ENCODE measurements around the gene TUBGCP3. TPM values are rescaled to one million over a fixed set of nuclear protein-coding genes. Genes with fewer than 3 reads are reported as not detected.

TUBGCP3 gene
- total and polyA plus RNA-seq, 2 donors: 16.3 TPM

DNA sequence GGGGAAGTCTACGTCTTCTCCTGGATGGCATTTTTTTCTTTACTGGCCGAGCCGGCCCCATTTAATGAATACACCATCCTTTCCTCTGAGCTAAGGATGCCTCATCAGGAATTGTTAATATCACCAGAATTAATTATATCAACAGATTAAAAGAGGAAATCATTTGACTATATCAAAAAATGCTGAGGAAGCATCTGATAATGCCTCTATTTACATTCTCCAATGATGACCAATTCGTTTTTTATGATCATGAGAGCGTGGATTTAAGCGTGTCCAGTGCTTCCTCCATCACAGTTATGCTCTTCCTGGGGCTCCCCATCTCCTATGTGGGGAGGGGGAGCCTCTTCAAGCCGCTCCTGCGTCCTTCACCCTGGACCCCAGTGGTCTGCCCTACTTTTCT is 58.7 kb downstream of the TUBGCP3 start:
- Histone ChIP-seq H3K27me3 (ENCODE audit: control insufficient read depth in 2 of 2, insufficient read depth in 1 of 2, low read length in 1 of 2) (no peaks in the 10 kb centered on the region), H3K9me3 (ENCODE audit: control insufficient read depth in 2 of 2, insufficient read depth in 1 of 2, low read length in 1 of 2) (no peaks in the 10 kb centered on the region), H3K36me3 (ENCODE audit: control insufficient read depth in 2 of 2, insufficient read depth in 2 of 2, low read length in 1 of 2) (peaks cover 7 to 21% of the 10 kb centered on the region in 2 donors), H3K4me1 (ENCODE audit: control insufficient read depth in 2 of 2, insufficient read depth in 2 of 2, low read length in 2 of 2) (peaks cover 3 to 5% of the 10 kb centered on the region in 2 donors), H3K4me3 (ENCODE audit: low read length in 2 of 2) (no peak overlapping the region), H3K27ac (ENCODE audit: low read depth in 1 of 2, low read length in 1 of 2) (no peak overlapping the region)
- 91% methylated on average over 8 of the region's 8 CpGs for WGBS
- DNase-seq (ENCODE audit: low read depth in 6 of 9, low spot score in 9 of 9): no peak

DNA sequence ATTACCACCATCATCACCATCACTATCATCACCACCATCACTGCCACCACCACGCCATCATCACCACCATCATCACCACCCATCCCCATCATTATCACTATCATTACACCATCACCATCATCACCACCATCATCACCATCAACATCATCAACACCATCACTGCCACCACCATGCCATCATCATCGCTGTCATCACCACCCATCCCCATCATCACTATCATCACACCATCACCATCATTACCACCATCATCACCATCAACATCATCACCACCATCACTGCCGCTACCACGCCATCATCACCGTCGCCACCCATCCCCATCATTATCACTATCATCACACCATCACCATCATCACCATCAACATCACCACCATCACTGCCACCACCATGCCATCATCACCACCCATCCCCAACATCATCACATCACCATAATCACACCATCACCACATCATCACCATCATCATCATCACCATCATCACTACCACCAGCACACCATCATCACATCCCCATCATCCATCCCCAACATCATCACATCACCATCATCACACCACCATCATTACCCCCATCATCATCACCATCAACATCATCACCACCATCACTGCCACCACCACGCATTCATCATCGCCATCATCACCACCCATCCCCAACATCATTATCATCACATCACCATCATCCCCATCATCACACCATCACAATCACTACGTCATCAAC is 61.7 kb downstream of the TUBGCP3 start:
- Histone ChIP-seq H3K4me3 (ENCODE audit: low read length in 2 of 2) (no peak overlapping the region), H3K27me3 (ENCODE audit: control insufficient read depth in 2 of 2, insufficient read depth in 1 of 2, low read length in 1 of 2) (no peaks in the 10 kb centered on the region), H3K4me1 (ENCODE audit: control insufficient read depth in 2 of 2, insufficient read depth in 2 of 2, low read length in 2 of 2) (no peaks in the 10 kb centered on the region), H3K36me3 (ENCODE audit: control insufficient read depth in 2 of 2, insufficient read depth in 2 of 2, low read length in 1 of 2) (peaks cover 21 to 40% of the 10 kb centered on the region in 2 donors), H3K9me3 (ENCODE audit: control insufficient read depth in 2 of 2, insufficient read depth in 1 of 2, low read length in 1 of 2) (no peaks in the 10 kb centered on the region), H3K27ac (ENCODE audit: low read depth in 1 of 2, low read length in 1 of 2) (no peak overlapping the region)
- no peak for DNase-seq (ENCODE audit: low read depth in 6 of 9, low spot score in 9 of 9)
- WGBS: 98% methylated on average over 9 of the region's 9 CpGs

- H3K4me3 ChIP-seq (ENCODE audit: low read length in 2 of 2): no peak overlapping the region
- H3K4me1 ChIP-seq (ENCODE audit: control insufficient read depth in 2 of 2, insufficient read depth in 2 of 2, low read length in 2 of 2): no peaks in the 10 kb centered on the region
- peaks cover 25 to 44% of the 10 kb centered on the region in 2 donors for H3K36me3 ChIP-seq (ENCODE audit: control insufficient read depth in 2 of 2, insufficient read depth in 2 of 2, low read length in 1 of 2)
- no peaks in the 10 kb centered on the region for H3K27me3 ChIP-seq (ENCODE audit: control insufficient read depth in 2 of 2, insufficient read depth in 1 of 2, low read length in 1 of 2)
- no peak for DNase-seq (ENCODE audit: low read depth in 6 of 9, low spot score in 9 of 9)
- 98% methylated on average over 7 of the region's 7 CpGs for WGBS
- H3K27ac ChIP-seq (ENCODE audit: low read depth in 1 of 2, low read length in 1 of 2): no peak overlapping the region
- H3K9me3 ChIP-seq (ENCODE audit: control insufficient read depth in 2 of 2, insufficient read depth in 1 of 2, low read length in 1 of 2): no peaks in the 10 kb centered on the region
These were observed 62.5 kb downstream of the TUBGCP3 start for GRCh38 chr13:112525356-112525945.

DNA sequence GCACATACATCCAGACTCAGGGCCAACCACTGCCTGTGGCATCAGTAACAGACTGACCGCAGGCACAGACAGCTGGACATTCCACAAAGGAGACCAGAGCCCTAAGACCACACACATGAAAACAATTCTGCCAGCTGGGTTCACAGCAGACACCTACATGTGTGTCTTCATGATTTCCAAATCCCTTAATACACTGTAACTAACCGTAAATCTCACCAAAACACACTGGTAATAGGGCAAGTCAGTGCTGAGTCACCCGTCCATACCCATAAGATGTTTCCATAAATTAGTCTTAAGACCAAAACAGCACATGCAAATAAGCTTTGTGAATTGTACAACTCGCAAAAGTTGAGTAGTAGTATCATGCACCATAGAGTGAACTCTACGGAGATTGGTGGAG is 65.4 kb downstream of the TUBGCP3 start:
- H3K4me3 ChIP-seq (ENCODE audit: low read length in 2 of 2): no peak overlapping the region
- no peak overlapping the region for H3K27ac ChIP-seq (ENCODE audit: low read depth in 1 of 2, low read length in 1 of 2)
- peaks cover 43 to 48% of the 10 kb centered on the region in 2 donors for H3K36me3 ChIP-seq (ENCODE audit: control insufficient read depth in 2 of 2, insufficient read depth in 2 of 2, low read length in 1 of 2)
- H3K4me1 ChIP-seq (ENCODE audit: control insufficient read depth in 2 of 2, insufficient read depth in 2 of 2, low read length in 2 of 2): no peaks in the 10 kb centered on the region
- DNase-seq (ENCODE audit: low read depth in 6 of 9, low spot score in 9 of 9): no peak
- no peaks in the 10 kb centered on the region for H3K27me3 ChIP-seq (ENCODE audit: control insufficient read depth in 2 of 2, insufficient read depth in 1 of 2, low read length in 1 of 2)
- 98% methylated on average over 5 of the region's 5 CpGs for WGBS
- H3K9me3 ChIP-seq (ENCODE audit: control insufficient read depth in 2 of 2, insufficient read depth in 1 of 2, low read length in 1 of 2): no peaks in the 10 kb centered on the region

GRCh38 chr13:112521073-112521685 is 66.8 kb downstream of the TUBGCP3 start:
- 97% methylated on average over 3 of the region's 3 CpGs for WGBS
- H3K36me3 ChIP-seq (ENCODE audit: control insufficient read depth in 2 of 2, insufficient read depth in 2 of 2, low read length in 1 of 2): peaks cover 54 to 56% of the 10 kb centered on the region in 2 donors
- H3K27ac ChIP-seq (ENCODE audit: low read depth in 1 of 2, low read length in 1 of 2): no peak overlapping the region
- no peaks in the 10 kb centered on the region for H3K9me3 ChIP-seq (ENCODE audit: control insufficient read depth in 2 of 2, insufficient read depth in 1 of 2, low read length in 1 of 2)
- H3K27me3 ChIP-seq (ENCODE audit: control insufficient read depth in 2 of 2, insufficient read depth in 1 of 2, low read length in 1 of 2): no peaks in the 10 kb centered on the region
- DNase-seq (ENCODE audit: low read depth in 6 of 9, low spot score in 9 of 9): no peak
- H3K4me3 ChIP-seq (ENCODE audit: low read length in 2 of 2): no peak overlapping the region
- no peaks in the 10 kb centered on the region for H3K4me1 ChIP-seq (ENCODE audit: control insufficient read depth in 2 of 2, insufficient read depth in 2 of 2, low read length in 2 of 2)

DNA sequence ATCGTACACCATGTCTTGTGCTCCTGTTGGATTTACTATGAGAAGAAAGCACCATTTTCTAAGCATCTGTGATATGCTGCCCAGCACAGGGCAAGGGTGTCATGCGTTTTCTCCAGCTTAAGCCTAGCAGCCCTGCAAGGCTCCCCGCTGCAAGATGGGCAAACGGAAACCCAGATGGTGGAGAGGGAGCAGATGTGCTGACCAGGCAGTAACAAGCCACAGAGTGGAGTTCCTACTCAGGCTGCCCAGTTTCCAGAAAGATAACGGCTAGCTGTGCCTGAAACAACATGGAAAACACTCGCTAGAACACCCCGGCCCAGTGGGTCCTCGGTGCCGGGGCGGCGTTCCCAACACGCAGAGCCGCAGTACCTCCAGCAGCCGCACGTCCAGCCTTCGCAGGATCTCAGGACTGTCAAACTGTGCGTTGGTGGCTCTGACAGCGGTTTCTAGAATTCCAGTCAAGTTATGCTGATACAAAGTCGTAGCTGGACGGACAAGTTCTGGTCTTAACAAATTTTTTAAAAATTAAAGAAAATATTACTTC is 68.4 kb downstream of the TUBGCP3 start:
- Histone ChIP-seq H3K27me3 (ENCODE audit: control insufficient read depth in 2 of 2, insufficient read depth in 1 of 2, low read length in 1 of 2) (no peaks in the 10 kb centered on the region), H3K27ac (ENCODE audit: low read depth in 1 of 2, low read length in 1 of 2) (no peak overlapping the region)

DNA sequence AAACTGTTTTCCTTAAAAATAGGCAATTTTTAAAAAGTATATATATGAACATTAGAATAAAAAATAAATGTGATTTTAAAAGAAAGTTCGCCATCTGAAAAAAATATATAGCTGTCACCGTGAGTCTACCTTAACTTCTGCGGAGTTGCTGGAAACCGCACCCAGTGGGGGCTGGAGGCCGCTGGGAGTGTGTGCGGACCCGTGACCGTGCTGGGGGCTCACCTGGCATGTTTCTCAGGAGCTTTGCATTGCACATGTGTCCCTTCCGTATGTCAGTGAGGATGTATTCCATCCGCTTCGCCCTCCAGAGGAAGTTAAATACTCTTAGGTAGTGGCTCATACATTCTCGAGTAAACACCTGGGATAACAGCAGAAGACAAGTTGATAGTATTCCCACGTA is 71.7 kb downstream of the TUBGCP3 start:
- H3K4me3 ChIP-seq (ENCODE audit: low read length in 2 of 2): no peak overlapping the region
- H3K27ac ChIP-seq (ENCODE audit: low read depth in 1 of 2, low read length in 1 of 2): no peak overlapping the region
- no peak for DNase-seq (ENCODE audit: low read depth in 6 of 9, low spot score in 9 of 9)
- H3K4me1 ChIP-seq (ENCODE audit: control insufficient read depth in 2 of 2, insufficient read depth in 2 of 2, low read length in 2 of 2): no peaks in the 10 kb centered on the region
- H3K36me3 ChIP-seq (ENCODE audit: control insufficient read depth in 2 of 2, insufficient read depth in 2 of 2, low read length in 1 of 2): peaks cover 38 to 59% of the 10 kb centered on the region in 2 donors
- no peaks in the 10 kb centered on the region for H3K27me3 ChIP-seq (ENCODE audit: control insufficient read depth in 2 of 2, insufficient read depth in 1 of 2, low read length in 1 of 2)
- WGBS: 98% methylated on average over 13 of the region's 13 CpGs
- no peaks in the 10 kb centered on the region for H3K9me3 ChIP-seq (ENCODE audit: control insufficient read depth in 2 of 2, insufficient read depth in 1 of 2, low read length in 1 of 2)

More for the DNA sequence above, 68.4 kb downstream of the TUBGCP3 start:
- Histone ChIP-seq H3K4me3 (ENCODE audit: low read length in 2 of 2) (no peak overlapping the region), H3K36me3 (ENCODE audit: control insufficient read depth in 2 of 2, insufficient read depth in 2 of 2, low read length in 1 of 2) (peaks cover 53 to 61% of the 10 kb centered on the region in 2 donors), H3K4me1 (ENCODE audit: control insufficient read depth in 2 of 2, insufficient read depth in 2 of 2, low read length in 2 of 2) (no peaks in the 10 kb centered on the region), H3K9me3 (ENCODE audit: control insufficient read depth in 2 of 2, insufficient read depth in 1 of 2, low read length in 1 of 2) (no peaks in the 10 kb centered on the region)
- DNase-seq (ENCODE audit: low read depth in 6 of 9, low spot score in 9 of 9): no peak
- 99% methylated on average over 20 of the region's 20 CpGs for WGBS

GRCh38 chr13:112513761-112514160 is 74.2 kb downstream of the TUBGCP3 start:
- Histone ChIP-seq H3K9me3 (ENCODE audit: control insufficient read depth in 2 of 2, insufficient read depth in 1 of 2, low read length in 1 of 2) (no peaks in the 10 kb centered on the region), H3K27ac (ENCODE audit: low read depth in 1 of 2, low read length in 1 of 2) (no peak overlapping the region), H3K27me3 (ENCODE audit: control insufficient read depth in 2 of 2, insufficient read depth in 1 of 2, low read length in 1 of 2) (no peaks in the 10 kb centered on the region), H3K4me1 (ENCODE audit: control insufficient read depth in 2 of 2, insufficient read depth in 2 of 2, low read length in 2 of 2) (no peaks in the 10 kb centered on the region), H3K4me3 (ENCODE audit: low read length in 2 of 2) (no peak overlapping the region), H3K36me3 (ENCODE audit: control insufficient read depth in 2 of 2, insufficient read depth in 2 of 2, low read length in 1 of 2) (peaks cover 40 to 58% of the 10 kb centered on the region in 2 donors)
- DNase-seq (ENCODE audit: low read depth in 6 of 9, low spot score in 9 of 9): no peak
- WGBS: 96% methylated on average over 6 of the region's 6 CpGs
